ENCODE data around the gene ACBD6.

- no peak for TF ChIP-seq CTCF (IDR thresholded peaks at IDR 0.05)
- TF ChIP-seq POLR2A (IDR thresholded peaks at IDR 0.05) = no peak
These were observed 239.5 kb downstream of the ACBD6 start for GRCh38 chr1:180262628-180263488.

Data from lower leg skin (tissue), 3 donors.